Suppressor macrophage (primary cell): ENCODE data around the gene TBC1D13.
"Not testable (repeated sequence)": the region's sequence is repeated elsewhere in the genome, so short reads cannot be mapped to it uniquely, and the experiment has no call there.

Experiments
- DNase-seq, 4 experiments: peaks; one replicate each; pipeline ENCODE4 v3.0.0-alpha.2; 2020 to 2022

TBC1D13 gene

DNA sequence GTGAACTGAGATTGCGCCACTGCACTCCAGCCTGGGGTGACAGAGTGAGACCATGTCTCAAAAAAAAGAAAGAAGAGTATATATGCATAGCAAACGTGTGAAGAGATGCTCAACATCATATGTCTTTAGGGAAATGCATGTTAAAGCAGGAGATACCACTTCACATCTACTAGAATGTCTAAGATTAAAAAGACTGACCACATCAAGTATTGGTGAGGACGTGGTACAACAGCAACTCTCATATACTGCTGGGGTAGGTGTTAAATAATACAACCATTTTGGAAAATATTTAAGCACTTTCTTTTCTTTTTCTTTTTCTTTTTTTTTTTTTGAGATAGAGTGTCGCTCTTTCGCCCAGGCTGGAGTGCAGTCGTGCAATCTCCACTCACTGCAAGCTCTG is 1.6 kb upstream of the TBC1D13 start:
- DNase-seq, result no peak

DNA sequence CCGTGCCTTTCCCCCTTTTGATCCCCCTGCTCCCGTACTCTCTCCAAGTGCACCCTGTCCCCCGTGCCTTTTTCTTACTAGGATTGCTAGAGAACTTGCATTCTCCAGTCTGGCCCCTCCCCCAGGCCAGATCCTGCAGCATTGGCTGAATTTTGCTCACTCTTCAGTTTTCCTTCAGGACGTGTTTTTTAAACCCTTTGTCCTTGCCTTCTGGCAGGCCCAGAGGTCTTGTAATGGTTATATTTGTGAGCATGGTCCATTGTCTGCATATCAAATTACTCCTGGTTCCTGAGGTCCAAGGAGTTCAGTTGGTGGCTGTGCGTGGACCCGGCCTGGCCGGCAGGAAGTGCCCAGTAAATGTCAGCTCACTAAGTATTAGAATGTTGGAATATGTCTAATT is 606 bp downstream of the TBC1D13 start:
- peak; percentile 11 to 52 (median 30) for DNase-seq

DNA sequence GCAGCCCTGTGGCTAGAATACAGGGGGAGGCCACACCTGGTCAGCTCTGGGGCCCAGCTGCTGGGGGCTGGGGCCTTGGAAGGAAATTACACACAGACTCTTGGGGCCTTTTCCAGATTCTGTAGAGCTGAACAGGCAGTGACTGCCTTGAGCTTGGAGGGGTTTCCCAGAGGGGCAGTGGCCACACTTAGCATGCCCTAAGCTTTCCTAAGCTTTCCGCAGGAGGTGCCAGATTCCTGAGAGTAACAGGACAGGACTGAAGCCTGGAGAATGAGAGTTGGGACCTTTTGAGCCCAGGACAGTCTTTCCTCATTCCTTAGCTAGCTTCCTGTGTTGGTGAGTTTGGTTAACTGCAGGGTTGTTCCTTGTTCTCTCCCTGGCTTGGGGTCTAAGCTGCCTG is 1.4 kb downstream of the TBC1D13 start:
- no peak for DNase-seq

DNA sequence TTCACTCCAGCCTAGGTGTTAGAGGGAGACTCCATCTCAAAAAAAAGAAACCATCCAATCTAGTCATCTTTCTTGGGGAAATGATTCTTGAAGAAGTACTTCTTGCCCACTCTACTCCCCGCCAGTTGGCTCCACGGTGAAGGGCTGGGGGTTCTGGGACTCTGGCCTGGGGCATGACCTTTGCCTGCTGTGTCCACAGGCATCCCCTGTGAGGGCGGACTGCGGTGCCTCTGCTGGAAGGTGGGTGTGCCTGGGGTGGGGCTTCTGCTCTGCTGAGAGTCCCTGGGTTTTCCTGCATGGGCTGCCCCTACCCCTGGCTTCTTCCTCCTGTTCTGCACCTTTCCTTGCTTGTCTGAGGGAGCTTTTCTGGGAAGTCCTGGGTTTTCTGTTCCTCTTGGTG is 3.5 kb downstream of the TBC1D13 start:
- DNase-seq, result no peak

DNA sequence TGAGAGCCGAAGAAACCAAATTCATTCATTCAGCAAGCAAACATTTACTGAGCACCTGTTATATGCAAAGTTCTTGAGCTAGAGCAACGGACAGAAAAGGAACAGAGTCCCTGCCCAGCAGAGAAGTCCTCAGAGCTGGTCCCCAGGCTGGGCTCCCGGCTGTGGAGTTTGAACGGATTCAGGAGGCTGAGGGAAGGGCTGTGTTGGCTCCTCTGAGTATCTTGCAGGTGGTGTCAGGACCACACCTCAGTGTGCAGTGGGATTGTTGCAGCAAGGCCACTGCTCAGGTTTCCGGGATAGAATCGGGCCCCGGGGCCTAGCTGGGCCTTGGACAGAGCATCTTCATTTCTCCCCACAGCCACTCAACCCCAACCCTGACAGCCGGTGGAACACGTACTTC is 5.1 kb downstream of the TBC1D13 start:
- DNase-seq, result no peak

DNA sequence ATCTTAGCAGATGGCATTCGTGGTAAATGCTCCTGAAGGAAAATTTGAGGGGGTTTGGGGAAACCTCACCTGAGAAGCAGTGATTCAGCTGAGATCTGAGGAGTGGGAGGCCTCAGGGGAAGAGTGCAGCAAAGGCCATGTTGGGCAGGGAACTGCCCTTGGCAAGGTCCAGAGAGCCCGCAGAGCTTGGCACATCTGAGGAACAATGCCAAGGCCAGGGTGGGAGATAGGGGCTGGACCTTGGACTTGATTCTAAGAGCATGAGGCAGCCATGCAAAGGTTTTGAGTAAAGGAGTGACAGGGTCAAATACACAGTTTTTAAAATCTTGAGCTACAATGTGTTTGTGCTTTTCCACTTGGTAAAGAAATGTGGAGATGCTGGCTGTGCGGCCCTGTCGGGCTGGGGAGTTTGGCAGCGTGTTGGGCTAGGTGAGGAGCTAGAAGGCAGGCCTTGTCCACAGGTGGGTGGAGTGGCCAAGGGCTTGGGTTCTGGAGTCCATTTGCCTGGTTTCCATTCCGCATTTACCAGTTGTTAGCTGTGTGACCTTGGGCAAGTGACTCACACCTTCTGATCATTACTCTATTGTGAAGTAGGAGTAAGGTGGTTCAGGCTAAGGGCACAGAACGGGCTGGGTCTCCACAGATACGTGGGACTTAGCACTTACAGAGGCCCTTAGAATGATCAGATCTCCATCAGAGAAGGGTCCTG is 6.1 kb downstream of the TBC1D13 start:
- DNase-seq, result no peak

DNA sequence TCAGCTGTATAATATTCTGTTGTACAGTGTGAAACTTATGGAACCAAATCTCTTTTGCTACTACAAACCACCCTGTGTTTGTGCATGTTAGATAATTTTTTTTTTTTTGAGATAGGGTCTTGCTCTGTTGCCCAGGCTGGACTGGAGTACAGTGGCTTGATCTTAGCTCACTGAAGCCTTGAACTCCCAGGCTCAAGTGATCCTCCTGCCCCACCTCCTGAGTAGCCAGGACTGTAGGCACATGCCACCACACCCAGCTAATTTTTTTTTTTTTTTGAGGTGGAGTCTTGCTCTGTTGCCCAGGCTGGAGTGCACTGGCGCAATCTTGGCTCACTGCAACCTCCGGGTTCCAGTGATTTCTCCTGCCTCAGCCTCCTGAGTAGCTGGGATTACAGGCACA is 7.9 kb downstream of the TBC1D13 start:
- DNase-seq, result not testable (repeated sequence)

DNA sequence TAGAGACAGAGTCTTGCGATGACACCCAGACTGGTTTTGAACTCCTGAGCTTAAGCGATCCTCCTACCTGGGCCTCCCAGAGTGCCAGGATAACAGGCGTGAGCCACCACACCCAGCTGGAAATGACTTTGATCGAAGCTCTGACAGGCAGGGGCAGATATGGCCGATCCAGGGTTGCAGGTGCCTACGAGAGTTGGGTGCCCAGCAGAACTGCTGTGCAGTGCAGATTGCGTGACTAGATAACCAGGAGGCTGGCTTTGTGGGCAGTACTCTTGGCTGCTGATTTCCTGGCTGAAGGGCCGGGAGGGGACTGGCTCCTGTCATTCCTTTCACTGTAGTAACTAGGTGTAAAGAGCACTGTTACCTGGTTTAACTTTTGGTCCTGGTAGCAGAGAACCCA is 11.8 kb downstream of the TBC1D13 start:
- DNase-seq, result no peak

DNA sequence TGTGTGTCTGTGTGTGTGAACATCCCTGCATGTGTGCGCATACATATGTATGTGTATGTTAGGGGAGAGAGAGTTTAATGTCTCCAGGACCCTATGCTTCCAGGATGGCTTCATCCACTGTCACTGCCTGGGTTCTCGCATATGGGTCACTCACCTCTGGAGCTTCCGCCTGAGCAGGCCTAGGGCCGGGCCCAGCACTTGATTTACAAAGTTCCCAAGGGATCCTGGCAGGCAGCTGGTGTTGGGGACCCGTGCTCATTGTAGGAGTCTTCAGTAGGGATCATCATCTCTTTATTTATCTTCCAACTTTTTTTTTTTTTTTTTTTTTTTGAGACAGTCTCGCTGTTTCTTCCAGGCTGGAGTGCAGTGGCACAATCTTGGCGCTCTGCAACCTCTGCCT is 13.0 kb downstream of the TBC1D13 start:
- DNase-seq, result no peak

DNA sequence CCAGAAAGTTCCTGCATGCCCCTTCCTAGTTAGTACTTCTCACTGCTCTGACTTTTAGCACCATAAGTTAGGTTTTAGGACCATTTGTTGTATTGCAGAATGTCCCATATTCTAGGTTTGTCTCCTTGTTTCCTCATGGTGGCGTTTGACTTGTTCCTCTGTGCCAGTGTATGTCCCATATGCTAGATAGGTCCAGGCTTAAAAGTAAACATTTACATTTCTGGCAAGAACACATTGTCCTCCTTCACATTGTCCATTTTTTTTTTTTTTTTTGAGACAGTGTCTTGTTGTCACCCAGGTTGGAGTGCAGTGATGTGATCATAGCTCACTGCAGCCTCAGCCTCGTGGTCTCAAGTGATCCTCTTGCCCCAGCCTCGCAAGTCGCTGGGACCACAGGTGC is 15.4 kb downstream of the TBC1D13 start:
- no peak for DNase-seq

DNA sequence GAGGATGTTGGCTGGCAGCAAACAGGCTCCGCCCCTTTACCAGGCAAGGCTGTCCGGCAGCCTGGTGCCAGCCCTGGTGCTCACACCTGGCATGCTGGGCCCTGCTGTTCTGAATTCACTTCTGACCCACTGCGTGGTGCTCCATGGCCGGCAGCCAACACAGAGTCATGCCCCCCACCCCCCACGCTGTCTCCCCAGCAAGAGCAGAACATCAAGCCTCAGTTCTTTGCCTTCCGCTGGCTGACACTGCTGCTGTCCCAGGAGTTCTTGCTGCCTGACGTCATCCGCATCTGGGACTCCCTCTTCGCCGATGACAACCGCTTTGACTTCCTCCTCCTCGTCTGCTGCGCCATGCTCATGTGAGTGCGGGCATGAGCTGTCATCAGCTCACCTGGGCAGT is 18.6 kb downstream of the TBC1D13 start:
- no peak for DNase-seq

DNA sequence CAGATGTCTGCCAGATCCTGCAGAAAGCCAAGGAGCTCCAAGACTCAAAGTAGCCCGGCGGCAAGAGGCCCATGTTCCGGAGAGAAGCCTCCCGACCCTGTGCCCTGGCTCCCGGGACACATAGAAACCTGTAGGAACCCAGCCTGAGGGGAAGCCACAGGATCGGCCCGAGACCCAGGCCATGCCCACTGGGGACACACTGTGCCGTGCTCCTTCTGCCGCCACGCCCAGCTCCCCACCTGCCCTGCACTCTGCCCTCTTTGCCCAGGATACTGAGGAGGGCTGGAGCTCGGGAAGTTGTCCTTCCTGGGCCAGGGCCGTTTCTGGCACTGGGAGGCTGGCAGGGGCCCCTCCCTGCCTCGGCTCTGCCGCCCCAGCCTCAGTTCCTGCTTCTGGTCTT is 20.8 kb downstream of the TBC1D13 start:
- no peak for DNase-seq

DNA sequence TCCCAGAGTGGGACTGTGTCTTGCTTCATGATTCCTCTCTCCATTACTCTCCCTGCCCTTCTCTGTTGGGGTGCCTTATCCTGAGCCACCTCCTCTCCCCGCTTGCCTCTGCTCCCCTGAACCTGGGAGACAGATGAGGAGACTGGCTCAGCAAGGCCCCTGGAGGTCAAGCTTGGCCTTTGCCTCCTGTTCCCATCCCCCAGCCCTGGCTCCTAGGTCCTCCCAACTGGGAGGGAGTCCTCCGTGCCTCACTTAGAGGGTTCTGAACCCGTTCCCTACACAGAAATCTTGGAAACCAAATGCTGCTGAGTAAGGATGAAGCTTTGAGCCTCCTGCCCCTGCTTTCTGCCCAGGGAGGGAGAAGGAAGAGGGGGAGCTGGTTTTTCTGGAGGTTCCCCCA is 21.5 kb downstream of the TBC1D13 start:
- DNase-seq, result no peak

DNA sequence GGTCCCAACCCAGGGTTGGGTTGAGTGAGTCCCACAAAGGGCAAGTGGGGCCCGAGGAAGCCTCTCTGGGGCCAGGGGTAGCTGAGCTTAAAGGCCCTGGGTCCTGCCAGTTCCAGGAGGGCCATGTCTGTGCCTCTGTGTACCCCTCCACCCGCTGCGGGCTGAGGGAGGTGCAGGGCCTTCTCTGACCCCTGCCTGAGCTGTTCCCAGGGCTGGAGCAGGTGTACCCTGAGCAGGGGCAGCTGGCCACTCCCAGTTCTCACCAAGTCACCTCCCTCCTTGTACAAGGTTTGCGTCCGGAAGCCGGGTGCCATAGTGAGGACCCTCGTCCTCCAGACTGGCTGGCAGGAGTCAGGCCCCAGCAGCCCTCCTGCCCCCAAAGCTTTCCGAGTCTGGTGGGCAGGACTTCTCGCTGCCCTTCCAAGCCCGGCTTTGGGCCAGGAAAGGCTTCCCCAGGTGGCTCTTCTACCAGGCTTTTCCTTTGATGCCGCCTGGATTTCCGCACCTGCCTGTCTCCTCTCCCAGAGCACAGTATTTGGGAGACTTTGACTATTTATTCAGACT is 22.1 kb downstream of the TBC1D13 start:
- DNase-seq, result no peak

DNA sequence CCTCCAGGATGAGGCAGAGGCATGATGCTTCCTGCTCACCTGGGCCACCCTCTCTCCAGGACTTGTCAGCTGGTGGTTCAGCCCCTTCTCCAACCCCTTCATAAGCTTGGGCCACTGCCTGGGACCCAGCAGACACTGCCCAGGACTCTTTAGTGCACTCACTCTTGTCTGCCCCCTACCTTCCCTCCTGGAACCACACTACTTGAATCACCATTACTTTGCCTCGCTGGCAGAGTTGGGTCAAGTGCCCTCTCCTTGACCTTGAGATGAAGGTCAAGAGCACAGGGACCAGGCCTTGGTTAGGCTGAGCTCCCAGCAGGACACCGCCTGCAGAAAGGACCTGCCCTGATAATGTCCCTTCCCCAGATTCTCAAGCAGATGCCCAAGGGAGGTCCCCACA is 22.8 kb downstream of the TBC1D13 start:
- no peak for DNase-seq

DNA sequence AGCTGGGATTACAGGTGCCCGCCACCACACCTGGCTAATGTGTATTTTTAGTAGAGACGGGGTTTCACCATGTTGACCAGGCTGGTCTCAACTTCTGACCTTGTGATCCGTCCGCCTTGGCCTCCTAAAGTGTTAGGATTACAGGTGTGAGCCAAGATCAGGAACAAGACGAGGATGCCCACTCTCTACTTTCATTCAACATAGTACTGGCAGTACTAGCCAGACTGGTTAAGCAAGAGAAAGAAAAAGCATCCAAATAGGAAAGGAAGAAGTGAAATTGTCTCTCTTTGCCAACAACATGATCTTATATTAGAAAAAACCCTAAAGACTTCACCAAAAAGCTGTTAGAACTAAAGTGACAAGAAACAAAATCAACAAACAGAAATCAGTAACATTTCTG is 23.8 kb downstream of the TBC1D13 start:
- no peak for DNase-seq

DNA sequence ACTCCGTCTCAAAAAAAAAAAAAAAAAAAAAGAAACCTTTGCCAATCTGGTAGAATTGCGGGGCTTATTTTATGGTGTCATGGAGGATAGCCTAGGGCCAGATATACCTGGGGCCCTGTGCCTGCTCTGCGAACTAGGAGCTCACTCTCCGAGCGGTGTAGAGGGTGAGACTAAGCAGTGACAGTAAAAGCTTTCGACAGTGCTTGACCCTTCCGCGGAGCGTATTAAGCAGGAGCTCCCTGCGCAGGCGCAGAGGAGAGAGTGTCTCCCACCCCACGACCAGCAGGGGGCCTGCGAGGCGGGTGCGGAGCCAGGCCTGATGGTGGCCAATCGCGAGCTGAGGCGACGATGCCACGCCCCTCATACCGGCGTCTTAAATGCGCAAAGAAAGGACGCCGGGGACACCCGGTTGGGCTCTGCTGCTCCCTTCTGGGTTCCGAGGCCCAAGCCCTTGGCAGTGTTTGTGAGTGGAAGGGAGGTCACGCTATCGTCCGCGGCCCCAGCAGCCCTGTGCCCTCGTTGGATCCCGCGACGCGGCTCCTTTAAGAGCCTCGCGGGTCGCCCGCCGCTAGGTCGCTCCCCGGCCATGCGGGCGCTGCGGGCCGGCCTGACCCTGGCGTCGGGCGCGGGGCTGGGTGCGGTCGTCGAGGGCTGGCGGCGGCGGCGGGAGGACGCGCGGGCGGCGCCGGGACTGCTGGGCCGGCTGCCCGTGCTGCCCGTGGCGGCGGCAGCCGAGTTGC is 31.2 kb downstream of the TBC1D13 start, which contains the start of gene ENDOG:
ENDOG (plus strand) TSS at position 402 of the 740 bp plus-strand sequence; CDS start at position 587, 185 bp downstream.
- DNase-seq, result peak; percentile 99 to 100 (median 99)

DNA sequence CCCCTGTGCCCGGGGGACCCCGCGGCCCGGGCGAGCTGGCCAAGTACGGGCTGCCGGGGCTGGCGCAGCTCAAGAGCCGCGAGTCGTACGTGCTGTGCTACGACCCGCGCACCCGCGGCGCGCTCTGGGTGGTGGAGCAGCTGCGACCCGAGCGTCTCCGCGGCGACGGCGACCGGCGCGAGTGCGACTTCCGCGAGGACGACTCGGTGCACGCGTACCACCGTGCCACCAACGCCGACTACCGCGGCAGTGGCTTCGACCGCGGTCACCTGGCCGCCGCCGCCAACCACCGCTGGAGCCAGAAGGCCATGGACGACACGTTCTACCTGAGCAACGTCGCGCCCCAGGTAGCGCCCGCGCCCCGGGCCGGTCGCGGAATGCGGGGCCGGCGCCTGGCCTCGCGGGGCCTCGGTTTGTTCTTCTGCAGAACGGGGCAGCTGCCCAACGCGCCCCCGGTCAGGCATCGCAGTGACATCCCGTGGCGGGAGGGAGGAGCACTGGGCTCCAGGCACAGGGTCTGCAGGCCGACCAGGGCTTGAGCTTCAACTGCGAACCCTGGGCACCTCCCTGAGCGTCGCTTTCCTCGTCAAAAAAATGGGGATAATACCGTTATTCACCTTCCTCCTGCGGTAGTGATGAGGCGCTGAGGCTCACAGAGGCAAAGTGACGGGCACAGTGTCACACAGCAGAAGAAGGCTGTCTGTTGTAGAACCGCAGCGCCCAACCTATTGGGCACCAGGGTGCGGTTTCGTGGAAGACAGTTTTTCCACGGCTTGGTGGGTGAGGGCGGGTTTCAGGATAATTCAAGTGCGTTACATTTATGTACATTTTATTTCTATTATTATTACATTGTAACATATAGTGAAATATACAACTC is 32.0 kb downstream of the TBC1D13 start:
- peak; percentile 20 to 76 (median 54) for DNase-seq

DNA sequence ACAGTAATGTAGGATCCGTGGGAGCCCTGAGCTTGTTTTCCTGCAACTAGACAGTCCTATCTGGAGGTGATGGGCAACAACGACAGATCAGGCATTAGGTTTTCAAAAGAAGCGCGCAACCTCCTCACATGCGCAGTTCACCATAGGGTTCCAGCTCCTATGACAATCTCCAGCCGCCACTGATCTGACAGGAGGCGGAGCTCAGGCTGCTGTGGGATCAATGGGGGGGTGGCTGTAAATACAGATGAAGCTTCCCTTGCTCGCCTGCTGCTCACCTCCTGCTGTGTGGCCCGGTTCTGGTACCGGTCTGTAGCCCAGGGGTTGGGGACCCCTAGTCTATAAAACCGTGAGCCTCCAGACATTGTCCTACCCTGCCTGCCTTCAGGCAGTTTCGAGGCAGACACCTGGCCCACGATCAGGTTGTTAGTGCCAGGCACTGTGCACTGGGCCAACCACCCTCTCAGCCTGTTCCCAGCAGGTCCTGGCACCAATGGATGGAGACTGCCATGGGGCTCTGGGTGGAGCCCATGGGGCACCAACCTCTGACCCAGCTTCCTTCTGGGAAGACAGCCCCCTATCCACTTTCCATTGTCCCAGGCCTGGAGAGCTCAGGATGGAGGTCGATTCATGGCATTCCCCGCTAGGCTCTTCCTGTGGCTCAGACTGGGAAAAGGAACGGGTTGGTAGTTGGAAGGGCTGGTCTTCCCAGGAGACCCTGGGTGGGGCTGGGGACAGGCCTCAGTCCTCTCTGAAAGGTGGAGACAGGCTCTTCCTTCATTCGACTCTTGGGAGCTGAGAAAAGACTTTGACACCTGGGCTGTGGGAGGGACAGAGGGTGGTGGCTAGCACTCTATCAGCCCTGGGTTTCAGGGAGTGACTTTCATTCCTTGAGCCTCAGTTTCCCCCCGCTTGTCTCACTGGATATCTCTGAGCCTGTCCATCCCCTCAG is 32.9 kb downstream of the TBC1D13 start:
- no peak for DNase-seq

DNA sequence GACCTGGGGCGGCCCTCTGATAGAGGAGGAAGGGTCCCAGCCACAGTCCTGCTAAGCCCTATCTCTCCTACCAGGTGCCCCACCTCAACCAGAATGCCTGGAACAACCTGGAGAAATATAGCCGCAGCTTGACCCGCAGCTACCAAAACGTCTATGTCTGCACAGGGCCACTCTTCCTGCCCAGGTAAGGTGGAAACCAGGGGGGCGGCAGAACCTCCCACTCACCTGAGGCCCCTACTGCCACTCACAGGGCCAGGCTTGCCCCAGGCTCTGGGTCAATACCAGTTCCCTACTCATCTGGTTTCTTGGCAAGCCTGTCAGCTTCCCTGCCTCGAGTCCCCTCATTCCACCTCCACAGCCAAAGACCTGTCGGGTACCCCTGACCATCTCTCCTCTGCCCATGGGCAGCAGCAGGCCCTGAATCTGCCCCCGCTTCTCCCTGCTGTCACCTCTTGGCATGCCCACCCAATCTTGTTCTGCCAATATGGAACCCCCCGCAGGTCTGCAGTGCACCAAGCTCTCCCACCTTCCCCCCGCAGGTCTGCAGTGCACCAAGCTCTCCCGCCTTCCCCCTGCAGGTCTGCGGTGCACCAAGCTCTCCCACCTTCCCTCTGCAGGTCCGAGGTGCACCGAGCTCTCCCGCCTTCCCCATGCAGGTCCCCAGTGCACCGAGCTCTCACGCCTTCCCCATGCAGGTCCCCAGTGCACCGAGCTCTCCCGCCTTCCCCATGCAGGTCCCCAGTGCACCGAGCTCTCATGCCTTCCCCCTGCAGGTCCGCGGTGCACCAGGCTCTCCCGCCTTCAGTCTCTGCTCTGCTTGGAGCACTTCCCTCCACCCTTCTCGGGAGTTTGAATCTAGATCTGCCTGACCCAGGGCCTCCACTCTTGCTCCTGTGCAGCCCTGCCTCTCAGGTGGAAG is 33.9 kb downstream of the TBC1D13 start:
- DNase-seq, result no peak
